Loucy (cell line): Measurements from ENCODE around the gene ALDH6A1.

Experiments
- EZH2phosphoT487 ChIP-seq: fragments of 200-600 bp; IDR thresholded peaks from 2 replicates; pipeline ENCODE4 v1.6.1; 2018; ENCODE audit warnings: antibody characterized with exemption, mild to moderate bottlenecking, moderate library complexity, borderline replicate concordance
- TF ChIP-seq, protein P1 (sequence below): fragments of 200-600 bp; sonication (generic); conservative IDR thresholded peaks from 2 replicates; pipeline ENCODE4 v1.5.1; 2014; ENCODE audit warnings: mild to moderate bottlenecking, antibody characterized with exemption, low read length

- TF ChIP-seq, protein P1, sequence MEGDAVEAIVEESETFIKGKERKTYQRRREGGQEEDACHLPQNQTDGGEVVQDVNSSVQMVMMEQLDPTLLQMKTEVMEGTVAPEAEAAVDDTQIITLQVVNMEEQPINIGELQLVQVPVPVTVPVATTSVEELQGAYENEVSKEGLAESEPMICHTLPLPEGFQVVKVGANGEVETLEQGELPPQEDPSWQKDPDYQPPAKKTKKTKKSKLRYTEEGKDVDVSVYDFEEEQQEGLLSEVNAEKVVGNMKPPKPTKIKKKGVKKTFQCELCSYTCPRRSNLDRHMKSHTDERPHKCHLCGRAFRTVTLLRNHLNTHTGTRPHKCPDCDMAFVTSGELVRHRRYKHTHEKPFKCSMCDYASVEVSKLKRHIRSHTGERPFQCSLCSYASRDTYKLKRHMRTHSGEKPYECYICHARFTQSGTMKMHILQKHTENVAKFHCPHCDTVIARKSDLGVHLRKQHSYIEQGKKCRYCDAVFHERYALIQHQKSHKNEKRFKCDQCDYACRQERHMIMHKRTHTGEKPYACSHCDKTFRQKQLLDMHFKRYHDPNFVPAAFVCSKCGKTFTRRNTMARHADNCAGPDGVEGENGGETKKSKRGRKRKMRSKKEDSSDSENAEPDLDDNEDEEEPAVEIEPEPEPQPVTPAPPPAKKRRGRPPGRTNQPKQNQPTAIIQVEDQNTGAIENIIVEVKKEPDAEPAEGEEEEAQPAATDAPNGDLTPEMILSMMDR = no peak
- no peak for TF ChIP-seq EZH2phosphoT487
These were observed 3.3 kb downstream of the ALDH6A1 start for GRCh38 chr14:74080820-74081460.
